ENCODE results near the gene FBLN1. TPM values are rescaled to one million over a fixed set of nuclear protein-coding genes. Genes with fewer than 3 reads are reported as not detected.
A peak's percentile ranks its signal among the peaks of the same experiment; 100 is the strongest.

The FBLN1 gene
- total RNA-seq, 4 donors from 2014 or later: 48.6 to 92.1 (median 68.9) TPM

GRCh38 chr22:45550416-45550815 is 47.7 kb downstream of the FBLN1 start:
- DNase-seq: no peak
- Histone ChIP-seq H3K27me3 (no peaks in the 10 kb centered on the region), H3K36me3 (no peaks in the 10 kb centered on the region), H3K27ac (peak overlapping the region; percentile 72 to 88 (median 76)), H3K9me3 (no peaks in the 10 kb centered on the region), H3K4me1 (peaks cover 17 to 43% (median 25%) of the 10 kb centered on the region in 4 donors), H3K4me3 (no peak overlapping the region)
- WGBS, 2 donors (ENCODE audit: low coverage in 1 of 2): 93% methylated on average over 14 of the region's 14 CpGs; no CpG with 5 or more reads in 1 of the 2 donors
- TF ChIP-seq POLR2AphosphoS5 (IDR thresholded peaks at IDR 0.05) (no peak), EP300 (IDR thresholded peaks at IDR 0.05; ENCODE audit: low read depth) (no peak), POLR2A (IDR thresholded peaks at IDR 0.05) (no peak)
- TF ChIP-seq, protein P1, sequence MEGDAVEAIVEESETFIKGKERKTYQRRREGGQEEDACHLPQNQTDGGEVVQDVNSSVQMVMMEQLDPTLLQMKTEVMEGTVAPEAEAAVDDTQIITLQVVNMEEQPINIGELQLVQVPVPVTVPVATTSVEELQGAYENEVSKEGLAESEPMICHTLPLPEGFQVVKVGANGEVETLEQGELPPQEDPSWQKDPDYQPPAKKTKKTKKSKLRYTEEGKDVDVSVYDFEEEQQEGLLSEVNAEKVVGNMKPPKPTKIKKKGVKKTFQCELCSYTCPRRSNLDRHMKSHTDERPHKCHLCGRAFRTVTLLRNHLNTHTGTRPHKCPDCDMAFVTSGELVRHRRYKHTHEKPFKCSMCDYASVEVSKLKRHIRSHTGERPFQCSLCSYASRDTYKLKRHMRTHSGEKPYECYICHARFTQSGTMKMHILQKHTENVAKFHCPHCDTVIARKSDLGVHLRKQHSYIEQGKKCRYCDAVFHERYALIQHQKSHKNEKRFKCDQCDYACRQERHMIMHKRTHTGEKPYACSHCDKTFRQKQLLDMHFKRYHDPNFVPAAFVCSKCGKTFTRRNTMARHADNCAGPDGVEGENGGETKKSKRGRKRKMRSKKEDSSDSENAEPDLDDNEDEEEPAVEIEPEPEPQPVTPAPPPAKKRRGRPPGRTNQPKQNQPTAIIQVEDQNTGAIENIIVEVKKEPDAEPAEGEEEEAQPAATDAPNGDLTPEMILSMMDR (IDR thresholded peaks at IDR 0.05): no peak
- in situ Hi-C loops (cut with MboI; ENCODE audit: low pct_ligation_motif_present in 1 of 4, low pct_unique_long_range_greater_than_20kb in 1 of 4, low sequenced_read_pairs in 3 of 4) (loop anchor here (5.0 to 25.0 kb wide), 3 partner anchors 106 to 288 kb away; no protein-coding TSS in a partner anchor), intact Hi-C loops (cut with DNase I; ENCODE audit: low total_unique reads) (loop anchor here (5.0 to 10.0 kb wide), 2 partner anchors 53 to 236 kb away; no protein-coding TSS in a partner anchor)

DNA sequence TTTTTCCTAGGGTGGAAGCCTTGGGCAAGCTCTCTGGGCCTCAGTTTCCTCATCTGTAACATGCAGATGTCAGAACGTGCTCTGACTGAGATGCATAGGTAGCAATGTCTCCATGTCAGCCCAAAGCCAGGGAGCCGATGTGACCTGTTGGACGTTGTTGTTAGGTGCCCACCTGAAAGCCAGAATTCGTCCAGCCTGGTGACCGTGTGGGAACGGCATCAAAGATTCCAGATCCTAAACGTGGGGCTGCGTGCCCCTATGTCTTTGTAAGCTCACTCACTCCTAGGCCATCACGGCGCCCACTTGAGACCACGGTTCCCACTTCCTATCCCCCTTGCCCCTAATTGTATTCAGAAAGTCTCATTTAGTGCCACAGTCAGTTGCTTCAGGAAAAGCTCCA is 48.2 kb downstream of the FBLN1 start:
- no peaks in the 10 kb centered on the region for H3K36me3 ChIP-seq
- peaks cover 17 to 43% (median 25%) of the 10 kb centered on the region in 4 donors for H3K4me1 ChIP-seq
- no peak overlapping the region for H3K4me3 ChIP-seq
- WGBS, 2 donors (ENCODE audit: low coverage in 1 of 2): 93% methylated on average over 11 of the region's 11 CpGs; no CpG with 5 or more reads in 1 of the 2 donors
- H3K27ac ChIP-seq: peak overlapping the region; percentile 72 to 88 (median 76)
- DNase-seq: no peak
- H3K9me3 ChIP-seq: no peaks in the 10 kb centered on the region
- intact Hi-C loops (cut with DNase I; ENCODE audit: low total_unique reads): loop anchor here (5.0 to 10.0 kb wide), 2 partner anchors 54 to 236 kb away; no protein-coding TSS in a partner anchor
- in situ Hi-C loops (cut with MboI; ENCODE audit: low pct_ligation_motif_present in 1 of 4, low pct_unique_long_range_greater_than_20kb in 1 of 4, low sequenced_read_pairs in 3 of 4): loop anchor here (5.0 to 25.0 kb wide), 3 partner anchors 106 to 289 kb away; no protein-coding TSS in a partner anchor
- no peak for TF ChIP-seq EP300 (IDR thresholded peaks at IDR 0.05; ENCODE audit: low read depth)
- TF ChIP-seq, protein P1 (IDR thresholded peaks at IDR 0.05): no peak
- H3K27me3 ChIP-seq: no peaks in the 10 kb centered on the region

DNA sequence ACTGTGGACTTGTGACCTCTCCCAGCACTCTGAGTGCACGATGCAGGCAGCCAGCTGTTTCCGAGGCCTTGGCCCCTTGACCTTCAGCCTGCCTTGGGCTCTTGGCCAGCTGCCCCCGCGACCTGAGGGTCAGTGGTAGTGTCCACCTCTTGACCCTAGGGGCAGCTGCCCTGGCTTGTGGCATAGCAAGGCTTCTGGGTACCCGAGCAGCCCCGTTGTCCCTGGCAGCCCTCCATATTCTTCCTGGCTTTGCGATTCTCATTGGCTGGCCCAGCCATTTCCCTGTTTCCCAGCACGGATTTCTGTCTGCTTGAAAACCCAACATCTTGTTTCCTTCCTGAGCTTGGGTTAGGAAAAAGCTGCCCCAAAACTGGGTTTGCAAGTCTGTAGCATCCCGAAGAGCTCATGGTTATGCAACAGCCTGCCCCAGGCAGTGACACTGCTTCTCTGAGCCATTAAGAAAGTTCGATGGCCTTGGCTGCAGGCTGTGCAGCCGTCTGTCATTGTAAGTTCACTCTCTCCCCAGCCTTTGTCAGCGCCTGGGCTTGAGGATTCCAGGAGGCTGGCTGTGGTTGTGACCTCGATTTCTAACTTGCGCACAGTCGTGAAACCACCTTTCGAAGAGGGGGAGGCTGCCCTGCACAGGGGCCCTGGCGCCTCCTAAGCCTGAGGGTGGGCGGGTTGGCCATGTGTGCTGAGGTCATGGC is 48.8 kb downstream of the FBLN1 start:
- no peak for TF ChIP-seq EP300 (IDR thresholded peaks at IDR 0.05; ENCODE audit: low read depth)
- TF ChIP-seq POLR2AphosphoS5 (IDR thresholded peaks at IDR 0.05): peak in 1 of 3 donors; percentile 4
- Histone ChIP-seq H3K4me1 (peaks cover 17 to 43% (median 25%) of the 10 kb centered on the region in 4 donors), H3K4me3 (no peak overlapping the region), H3K27ac (peak overlapping the region; percentile 72 to 88 (median 76)), H3K9me3 (no peaks in the 10 kb centered on the region), H3K36me3 (no peaks in the 10 kb centered on the region), H3K27me3 (no peaks in the 10 kb centered on the region)
- in situ Hi-C loops (cut with MboI; ENCODE audit: low pct_ligation_motif_present in 1 of 4, low pct_unique_long_range_greater_than_20kb in 1 of 4, low sequenced_read_pairs in 3 of 4): loop anchor here (5.0 to 25.0 kb wide), 3 partner anchors 107 to 289 kb away; no protein-coding TSS in a partner anchor
- DNase-seq: no peak
- WGBS, 2 donors (ENCODE audit: low coverage in 1 of 2): 63% methylated on average over 18 of the region's 18 CpGs; no CpG with 5 or more reads in 1 of the 2 donors
- intact Hi-C loops (cut with DNase I; ENCODE audit: low total_unique reads): loop anchor here (5.0 to 10.0 kb wide), 2 partner anchors 54 to 237 kb away; no protein-coding TSS in a partner anchor

GRCh38 chr22:45552017-45552411 is 49.3 kb downstream of the FBLN1 start:
- Histone ChIP-seq H3K27ac (peak overlapping the region; percentile 72 to 88 (median 76)), H3K9me3 (no peaks in the 10 kb centered on the region), H3K27me3 (no peaks in the 10 kb centered on the region), H3K4me3 (no peak overlapping the region), H3K36me3 (no peaks in the 10 kb centered on the region), H3K4me1 (peaks cover 17 to 43% (median 25%) of the 10 kb centered on the region in 4 donors)
- 67% methylated on average over 12 of the region's 12 CpGs; no CpG with 5 or more reads in 1 of the 2 donors for WGBS, 2 donors (ENCODE audit: low coverage in 1 of 2)
- TF ChIP-seq EP300 (IDR thresholded peaks at IDR 0.05; ENCODE audit: low read depth) (no peak), POLR2AphosphoS5 (IDR thresholded peaks at IDR 0.05) (no peak), POLR2A (IDR thresholded peaks at IDR 0.05) (no peak)
- TF ChIP-seq, protein P1 (IDR thresholded peaks at IDR 0.05): no peak
- intact Hi-C loops (cut with DNase I; ENCODE audit: low total_unique reads) (loop anchor here (5.0 to 10.0 kb wide), 2 partner anchors 55 to 237 kb away; no protein-coding TSS in a partner anchor), in situ Hi-C loops (cut with MboI; ENCODE audit: low pct_ligation_motif_present in 1 of 4, low pct_unique_long_range_greater_than_20kb in 1 of 4, low sequenced_read_pairs in 3 of 4) (loop anchor here (5.0 to 25.0 kb wide), 3 partner anchors 107 to 290 kb away; no protein-coding TSS in a partner anchor)
- no peak for DNase-seq

Data from transverse colon (tissue), 4 donors.